Effector memory CD8-positive, alpha-beta T cell (primary cell): ENCODE data around the gene TBC1D10B.

Experiments used
- ATAC-seq: fragments of 150-1000 bp; cut with Tn5 transposase; replicated peaks from 2 replicates; pipeline ENCODE4 v1.10.0; 2021; ENCODE audit warnings: mild to moderate bottlenecking, moderate library complexity
- DNase-seq, 3 experiments: peaks; one replicate each; pipeline ENCODE4 v3.0.0; 2021
- H3K27ac Mint-ChIP-seq, 2 donors: one replicate each; pipeline ENCODE4 v1.8.0; 2022; ENCODE audit warnings: mild to moderate bottlenecking in 2 of 2, mixed read lengths in 2 of 2, moderate library complexity in 2 of 2
- H3K27me3 Mint-ChIP-seq, 2 donors: one replicate each; pipeline ENCODE4 v1.8.0; 2022; ENCODE audit warnings: mixed read lengths in 2 of 2
- H3K36me3 Mint-ChIP-seq: one replicate; pipeline ENCODE4 v1.8.0; 2022; ENCODE audit warnings: mild to moderate bottlenecking, moderate library complexity, mixed read lengths; ENCODE audit not compliant: insufficient read depth
- H3K4me1 Mint-ChIP-seq, 2 donors: one replicate each; pipeline ENCODE4 v1.8.0; 2022; ENCODE audit warnings: low read depth in 2 of 2, mixed read lengths in 2 of 2
- H3K4me3 Mint-ChIP-seq, 2 donors: one replicate each; pipeline ENCODE4 v1.8.0; 2022; ENCODE audit warnings: mild to moderate bottlenecking in 2 of 2, mixed read lengths in 2 of 2, moderate library complexity in 2 of 2
- H3K9me3 Mint-ChIP-seq, 2 donors: one replicate each; pipeline ENCODE4 v1.8.0; 2022; ENCODE audit warnings: mixed read lengths in 2 of 2

TBC1D10B gene

DNA sequence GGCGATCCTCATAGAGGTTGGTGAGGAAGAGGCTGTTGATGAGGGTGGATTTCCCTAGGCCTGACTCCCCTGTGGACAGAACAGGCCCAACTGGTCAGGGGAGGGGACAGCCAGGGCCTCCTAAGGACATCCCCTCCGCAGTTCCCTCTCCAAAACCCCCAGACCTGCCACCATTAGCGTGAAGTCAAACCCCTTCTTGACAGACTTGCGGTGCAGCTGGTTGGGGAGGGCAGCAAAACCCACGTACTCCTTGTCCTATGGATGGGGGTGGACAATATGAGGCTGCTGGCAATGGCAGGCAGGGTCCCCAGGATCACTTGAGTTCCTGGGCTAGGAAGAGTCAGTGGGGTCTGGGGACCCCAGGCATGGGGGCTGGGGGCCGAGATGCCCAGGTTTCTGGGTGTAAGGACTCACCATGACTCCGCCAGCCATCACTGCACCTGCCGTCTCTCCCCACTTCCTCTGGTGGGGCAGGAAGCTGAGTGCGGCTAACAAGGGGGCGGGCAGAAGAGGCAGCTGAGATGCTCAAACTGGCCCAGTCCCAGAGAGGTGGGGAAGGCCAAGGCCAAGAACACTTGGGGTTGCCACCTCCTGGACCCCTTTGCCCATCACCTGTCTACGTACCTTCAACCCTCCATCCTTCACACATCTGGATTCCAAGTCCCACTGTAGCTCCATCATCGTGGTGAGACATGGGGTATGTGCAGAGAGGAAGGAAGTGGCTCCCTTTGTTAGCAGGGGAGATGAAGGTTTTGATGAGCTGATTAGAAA lies 12.0 kb upstream of the TBC1D10B start, which contains the start of gene SEPTIN1:
SEPTIN1 (minus strand) TSS at position 451 of the 771 bp plus-strand sequence; CDS start at position 432, 19 bp downstream.
- peaks cover 29% of the 10 kb centered on the region for H3K36me3 Mint-ChIP-seq
- H3K4me1 Mint-ChIP-seq = peaks cover 50 to 59% of the 10 kb centered on the region in 2 donors
- ATAC-seq = peak; percentile 42
- peak within 1 kb of the TSS; percentile 97 to 100 for H3K4me3 Mint-ChIP-seq
- DNase-seq = peak; percentile 67 to 75 (median 71)
- no peaks in the 10 kb centered on the region for H3K27me3 Mint-ChIP-seq
- H3K9me3 Mint-ChIP-seq = no peaks in the 10 kb centered on the region
- peak within 1 kb of the TSS; percentile 97 to 100 for H3K27ac Mint-ChIP-seq

DNA sequence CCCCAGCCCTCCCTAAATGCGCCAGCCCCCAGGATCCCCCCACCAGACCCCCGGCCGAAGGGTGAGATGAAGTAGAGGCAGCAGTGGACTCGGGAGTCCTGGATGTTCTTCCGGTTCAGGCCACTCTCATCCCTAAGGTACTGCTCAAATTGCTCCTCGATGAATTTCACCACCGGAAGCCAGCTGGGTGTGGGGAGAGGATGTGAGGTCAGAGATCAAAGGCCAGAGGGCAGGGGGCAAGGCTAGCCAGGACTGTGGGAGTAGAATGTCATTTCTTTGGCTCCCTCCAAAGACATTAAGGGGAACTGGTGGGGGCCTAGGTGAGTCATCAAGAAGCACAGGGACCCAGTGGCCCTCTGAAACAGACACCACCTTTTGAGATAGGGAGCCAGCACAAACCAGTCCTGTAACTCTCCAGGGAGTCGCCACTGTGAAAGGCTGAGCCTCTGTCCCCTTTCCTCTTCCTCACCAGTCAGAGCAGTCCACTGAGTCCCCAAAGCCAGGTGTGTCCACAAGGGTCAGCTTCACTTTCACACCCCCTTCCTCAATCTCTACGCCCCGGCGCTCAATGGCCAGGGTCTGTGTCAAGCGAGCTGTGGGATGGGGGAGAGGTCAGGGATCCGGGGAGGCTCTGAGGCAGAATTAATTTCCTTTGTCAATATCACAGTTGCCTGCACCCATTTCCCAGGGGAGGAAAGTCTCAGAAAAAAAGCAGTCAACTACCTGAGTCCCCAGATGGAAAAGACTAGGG lies 11.2 kb upstream of the TBC1D10B start:
- Mint-ChIP-seq H3K27me3 (no peaks in the 10 kb centered on the region), H3K4me3 (peak overlapping the region; percentile 97 to 100), H3K4me1 (peaks cover 53 to 63% of the 10 kb centered on the region in 2 donors), H3K9me3 (no peaks in the 10 kb centered on the region), H3K36me3 (peaks cover 29% of the 10 kb centered on the region), H3K27ac (peak overlapping the region; percentile 97 to 100)
- ATAC-seq (no peak), DNase-seq (no peak)

DNA sequence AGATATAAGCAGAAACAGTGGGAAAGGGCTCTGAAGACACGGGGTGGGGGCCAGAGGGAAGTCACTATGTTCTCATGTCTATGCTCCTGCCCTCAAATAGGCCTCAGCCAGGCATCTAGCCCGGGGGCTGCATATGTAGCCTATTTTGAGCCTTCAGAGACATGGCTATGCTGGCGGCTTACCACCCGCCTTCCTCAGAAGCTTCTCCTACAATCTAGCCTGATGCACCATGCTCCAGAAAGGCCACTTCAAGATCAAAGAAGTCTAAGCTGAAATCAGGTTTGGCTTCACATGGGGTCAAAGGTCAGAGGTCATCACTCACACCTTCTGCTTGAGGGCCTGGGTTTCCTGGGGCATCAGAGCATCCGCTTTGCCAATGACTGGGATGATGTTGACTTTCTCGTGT lies 10.5 kb upstream of the TBC1D10B start:
- Mint-ChIP-seq H3K36me3 (peaks cover 29% of the 10 kb centered on the region), H3K27me3 (no peaks in the 10 kb centered on the region), H3K4me1 (peaks cover 53 to 63% of the 10 kb centered on the region in 2 donors), H3K27ac (peak overlapping the region; percentile 97 to 100), H3K9me3 (no peaks in the 10 kb centered on the region), H3K4me3 (peak overlapping the region; percentile 97 to 100)
- DNase-seq (no peak), ATAC-seq (no peak)

DNA sequence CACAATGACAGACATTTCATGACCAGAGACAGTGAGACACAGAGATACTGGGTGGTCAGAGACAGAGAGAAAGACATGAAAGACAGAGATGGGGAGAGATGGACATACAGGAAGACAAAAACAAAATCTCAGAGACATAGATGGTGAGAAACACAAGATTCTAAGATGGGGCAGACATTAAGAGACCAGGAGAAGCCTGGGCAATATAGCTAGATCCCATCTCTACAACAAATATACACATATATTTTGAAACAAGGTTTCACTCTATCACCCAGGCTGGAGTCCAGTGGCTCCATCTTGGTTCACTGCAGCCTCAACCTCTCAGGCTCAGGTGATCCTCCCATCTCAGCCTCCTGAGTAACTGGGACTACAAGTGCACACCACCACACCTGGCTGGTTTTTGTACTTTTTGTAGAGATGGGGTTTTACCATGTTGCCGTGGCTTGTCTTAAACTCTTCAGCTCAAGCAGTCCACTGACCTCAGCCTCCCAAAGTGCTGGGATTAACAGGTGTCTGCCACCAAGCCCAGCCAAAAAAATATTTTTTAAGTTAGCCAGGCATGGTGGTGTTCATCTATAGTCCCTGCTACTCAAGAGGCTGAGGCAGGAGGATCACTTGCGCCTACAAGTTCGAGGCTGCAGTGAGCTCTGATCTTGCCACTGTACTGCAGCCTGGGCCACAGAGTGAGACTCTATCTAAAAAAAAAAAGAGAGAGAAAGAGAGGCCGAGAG lies 9.9 kb upstream of the TBC1D10B start:
- no peak for DNase-seq
- H3K4me3 Mint-ChIP-seq = peak overlapping the region; percentile 97 to 100
- peaks cover 29% of the 10 kb centered on the region for H3K36me3 Mint-ChIP-seq
- no peaks in the 10 kb centered on the region for H3K27me3 Mint-ChIP-seq
- no peaks in the 10 kb centered on the region for H3K9me3 Mint-ChIP-seq
- peaks cover 53 to 63% of the 10 kb centered on the region in 2 donors for H3K4me1 Mint-ChIP-seq
- ATAC-seq = no peak
- H3K27ac Mint-ChIP-seq = peak overlapping the region; percentile 100

DNA sequence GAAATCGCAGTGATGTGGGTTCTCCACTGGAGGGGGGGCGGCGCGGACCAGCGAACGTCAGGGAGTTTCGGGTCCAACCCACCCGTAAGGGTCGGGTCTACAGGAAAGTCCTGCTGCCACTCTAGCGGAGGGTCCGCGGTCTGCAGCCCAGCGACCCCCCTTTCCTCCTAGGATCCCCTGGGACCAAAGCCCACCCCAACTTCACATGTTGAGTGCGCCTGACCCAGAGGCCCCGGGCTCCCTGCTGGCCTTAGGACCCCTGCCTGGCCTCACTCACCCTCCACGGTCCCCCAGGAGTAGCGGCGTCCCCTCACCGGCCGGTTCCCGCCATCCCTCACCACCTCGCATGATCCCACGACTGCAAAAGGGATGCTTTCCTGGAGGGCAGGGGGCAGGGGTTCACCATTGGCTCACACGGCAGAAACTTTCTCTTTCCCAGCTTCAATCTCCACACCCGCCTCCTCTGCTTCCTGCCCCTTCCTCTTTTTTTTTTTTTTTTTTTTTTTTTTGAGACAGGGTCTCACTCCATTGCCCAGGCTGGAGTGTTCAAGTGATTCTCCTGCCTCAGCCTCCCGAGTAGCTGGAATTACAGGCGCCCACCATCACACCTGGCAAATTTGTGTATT lies 9.0 kb upstream of the TBC1D10B start:
- Mint-ChIP-seq H3K4me3 (peak overlapping the region; percentile 97 to 100), H3K36me3 (peaks cover 29% of the 10 kb centered on the region), H3K4me1 (peaks cover 53 to 63% of the 10 kb centered on the region in 2 donors), H3K27me3 (no peaks in the 10 kb centered on the region), H3K9me3 (no peaks in the 10 kb centered on the region), H3K27ac (peak overlapping the region; percentile 100)
- ATAC-seq (no peak), DNase-seq (no peak)

DNA sequence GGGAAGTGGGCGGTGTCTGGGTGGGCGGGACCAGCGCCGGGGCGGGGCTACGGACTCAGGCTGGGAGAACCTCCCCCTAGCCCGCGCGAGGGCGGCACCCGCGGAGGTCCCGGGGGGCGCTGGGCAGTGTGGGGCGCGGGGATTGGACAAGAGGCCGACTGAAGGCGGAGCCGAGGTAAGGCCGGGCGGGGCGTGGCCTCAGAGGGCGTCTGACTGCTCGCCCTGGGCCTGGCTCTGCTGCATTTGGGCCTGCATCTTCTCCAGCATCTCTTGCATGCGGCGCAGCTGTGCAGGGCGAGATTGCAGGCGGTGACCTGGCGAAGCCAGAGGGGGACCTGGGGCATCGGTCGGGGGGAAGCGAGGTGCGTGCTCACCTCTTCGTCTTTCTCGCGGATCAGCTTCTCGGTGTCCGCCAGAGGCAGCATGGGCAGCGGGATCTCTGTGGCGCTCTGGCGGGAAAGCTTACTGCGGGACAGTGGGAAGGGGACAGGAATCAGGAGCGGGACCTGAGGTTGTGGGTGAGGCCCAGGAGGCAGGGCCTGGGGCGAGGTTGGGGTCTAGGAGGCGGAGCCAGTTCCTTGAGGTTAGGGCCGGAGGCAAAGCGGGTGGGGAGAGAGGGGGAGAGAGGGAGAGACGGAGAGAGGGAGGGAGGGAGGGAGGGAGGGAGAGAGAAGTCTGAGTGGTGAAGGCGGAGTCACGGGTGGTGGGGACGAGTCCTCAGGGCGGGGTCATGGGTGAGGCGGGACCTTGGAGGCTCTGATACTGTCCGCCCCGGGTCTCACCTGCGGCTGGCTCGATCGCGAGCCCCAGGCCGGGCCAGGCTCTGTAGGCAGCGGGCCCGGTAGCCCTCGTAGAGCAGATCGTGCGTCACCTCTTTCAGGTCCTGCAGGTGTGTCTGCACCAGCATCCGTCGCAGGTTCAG lies 8.2 kb upstream of the TBC1D10B start:
- DNase-seq (peak; percentile 98), ATAC-seq (peak; percentile 76)
- Mint-ChIP-seq H3K4me3 (peak overlapping the region; percentile 97 to 100), H3K27me3 (no peaks in the 10 kb centered on the region), H3K36me3 (peaks cover 29% of the 10 kb centered on the region), H3K9me3 (no peaks in the 10 kb centered on the region), H3K4me1 (peaks cover 49 to 58% of the 10 kb centered on the region in 2 donors), H3K27ac (peak overlapping the region; percentile 100)

DNA sequence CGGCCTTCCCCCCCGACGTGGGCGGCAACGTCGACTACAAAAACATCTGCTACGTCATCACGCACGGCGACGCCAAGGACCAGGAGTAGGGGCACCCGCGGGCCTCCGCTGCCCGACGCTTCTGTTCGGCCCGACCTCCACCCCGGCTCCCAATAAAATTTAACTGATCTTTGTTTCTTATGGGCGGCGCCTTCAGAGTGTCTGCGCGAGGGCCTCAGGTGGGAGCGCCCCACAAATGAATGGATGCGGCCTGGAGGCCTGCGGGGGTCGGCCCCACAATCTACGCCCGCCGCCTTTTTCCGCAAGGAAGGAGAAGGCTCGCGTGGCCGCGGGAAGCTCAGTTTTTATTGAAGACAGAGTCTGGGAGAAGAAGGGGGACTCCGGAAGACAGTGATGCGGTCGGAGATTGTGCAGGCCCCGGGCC lies 7.5 kb upstream of the TBC1D10B start:
- Mint-ChIP-seq H3K4me3 (peak overlapping the region; percentile 97 to 100), H3K27me3 (no peaks in the 10 kb centered on the region), H3K9me3 (no peaks in the 10 kb centered on the region), H3K36me3 (peaks cover 29% of the 10 kb centered on the region), H3K4me1 (peaks cover 42 to 54% of the 10 kb centered on the region in 2 donors), H3K27ac (peak overlapping the region; percentile 100)
- DNase-seq (peak; percentile 83 to 86 (median 83)), ATAC-seq (peak; percentile 44)

DNA sequence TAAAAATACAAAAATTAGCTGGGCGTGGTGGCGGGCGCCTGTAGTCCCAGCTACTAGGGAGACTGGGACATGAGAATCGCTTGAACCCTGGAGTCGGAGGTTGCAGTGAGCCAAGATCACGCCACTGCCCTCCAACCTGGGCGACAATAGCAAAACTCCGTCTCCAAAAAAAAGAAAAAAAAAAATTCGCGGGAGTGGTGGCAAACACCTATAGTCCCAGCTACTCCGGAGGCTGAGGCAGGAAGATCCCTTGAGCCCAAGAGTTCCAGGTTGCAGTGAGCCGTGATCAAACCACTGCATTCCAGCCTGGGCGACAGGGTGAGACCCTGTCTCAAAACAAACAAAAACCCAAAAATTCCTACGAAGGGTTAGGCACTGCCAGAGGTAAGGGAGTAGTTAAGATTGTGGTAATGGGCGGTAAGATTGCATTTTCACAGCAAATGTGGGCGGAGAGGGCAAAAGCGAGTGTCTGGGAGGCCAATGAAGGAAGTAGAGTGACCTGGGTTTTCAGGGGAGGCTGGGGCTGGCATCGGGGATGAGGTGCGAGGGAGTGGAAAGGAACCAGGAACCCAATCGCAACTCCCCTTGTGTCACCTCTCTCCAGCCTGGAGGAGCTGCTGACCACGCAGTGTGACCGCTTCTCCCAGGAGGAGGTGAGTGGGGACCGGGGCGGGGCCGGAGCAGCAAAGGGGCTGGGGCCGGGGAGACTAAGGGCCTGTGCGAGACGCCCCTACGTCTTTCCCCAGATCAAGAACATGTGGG lies 6.9 kb upstream of the TBC1D10B start:
- Mint-ChIP-seq H3K27ac (peak overlapping the region; percentile 100), H3K36me3 (peaks cover 25% of the 10 kb centered on the region), H3K4me3 (peak overlapping the region; percentile 97 to 100), H3K9me3 (no peaks in the 10 kb centered on the region), H3K4me1 (peaks cover 37 to 51% of the 10 kb centered on the region in 2 donors), H3K27me3 (no peaks in the 10 kb centered on the region)
- DNase-seq (no peak), ATAC-seq (no peak)

DNA sequence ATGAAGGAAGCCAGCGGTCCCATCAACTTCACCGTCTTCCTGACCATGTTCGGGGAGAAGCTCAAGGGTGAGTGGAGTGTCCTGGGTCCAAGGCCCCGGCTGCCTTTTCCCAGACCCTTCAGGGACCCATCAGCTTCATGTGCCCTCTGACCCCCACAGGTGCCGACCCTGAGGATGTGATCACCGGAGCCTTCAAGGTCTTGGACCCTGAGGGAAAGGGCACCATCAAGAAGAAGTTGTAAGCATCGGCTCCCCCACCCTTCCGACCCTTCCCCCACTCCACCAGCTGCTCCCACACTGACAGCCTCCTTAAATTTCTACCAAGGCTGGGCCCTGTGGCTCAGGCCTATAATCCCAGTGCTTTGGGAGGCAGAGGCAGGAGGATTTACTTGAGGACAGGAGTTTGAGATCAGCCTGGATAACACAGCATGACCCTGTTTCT lies 6.2 kb upstream of the TBC1D10B start:
- H3K27ac Mint-ChIP-seq = peak overlapping the region; percentile 100
- no peaks in the 10 kb centered on the region for H3K27me3 Mint-ChIP-seq
- ATAC-seq = no peak
- H3K9me3 Mint-ChIP-seq = no peaks in the 10 kb centered on the region
- DNase-seq = no peak
- H3K4me1 Mint-ChIP-seq = peaks cover 44 to 50% of the 10 kb centered on the region in 2 donors
- H3K36me3 Mint-ChIP-seq = peaks cover 24% of the 10 kb centered on the region
- peak overlapping the region in 1 of 2 donors; percentile 100 for H3K4me3 Mint-ChIP-seq

DNA sequence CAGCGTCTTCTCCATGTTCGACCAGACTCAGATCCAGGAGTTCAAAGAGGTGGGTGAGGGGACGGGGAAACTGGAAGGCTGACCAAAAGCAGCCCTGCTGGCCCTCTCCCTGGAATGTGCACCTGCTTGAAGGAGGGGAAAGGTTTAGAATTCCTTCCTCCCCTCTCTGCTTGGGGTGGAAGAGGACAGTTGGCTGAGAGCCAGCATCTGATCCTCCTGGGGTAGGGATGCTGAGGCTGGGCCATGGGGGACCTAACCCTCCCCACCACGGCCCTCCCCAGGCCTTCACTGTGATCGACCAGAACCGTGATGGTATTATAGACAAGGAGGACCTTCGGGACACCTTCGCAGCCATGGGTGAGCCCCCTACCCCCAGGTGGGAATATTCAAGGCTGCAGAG lies 5.6 kb upstream of the TBC1D10B start:
- H3K27me3 Mint-ChIP-seq = no peaks in the 10 kb centered on the region
- peak overlapping the region in 1 of 2 donors; percentile 14 for H3K4me3 Mint-ChIP-seq
- peaks cover 45 to 50% of the 10 kb centered on the region in 2 donors for H3K4me1 Mint-ChIP-seq
- no peaks in the 10 kb centered on the region for H3K9me3 Mint-ChIP-seq
- ATAC-seq (no peak), DNase-seq (no peak)
- peak overlapping the region; percentile 19 to 79 for H3K27ac Mint-ChIP-seq
- peaks cover 25% of the 10 kb centered on the region for H3K36me3 Mint-ChIP-seq

DNA sequence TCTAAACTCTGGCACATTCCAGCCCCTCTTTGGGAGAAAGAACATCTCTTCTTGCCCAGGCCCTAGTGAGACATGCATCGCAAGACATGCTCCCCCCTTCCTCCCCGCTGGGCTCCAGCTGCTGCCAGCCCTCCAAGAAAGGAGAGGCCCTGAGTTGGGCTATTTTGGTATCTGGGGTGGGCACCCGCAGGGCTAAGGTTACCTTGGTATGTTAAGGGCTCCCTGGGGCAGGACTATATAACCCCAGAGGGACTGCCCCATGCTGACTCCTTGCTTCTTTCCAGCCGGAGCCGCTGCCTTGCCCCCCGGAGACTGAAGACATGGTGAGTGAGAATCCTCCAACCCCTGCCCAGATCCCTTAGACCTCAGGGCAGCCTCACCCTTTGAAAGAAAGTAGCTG lies 4.2 kb upstream of the TBC1D10B start, which contains the start of gene MYL11:
MYL11 (plus strand) TSS at position 265 of the 400 bp plus-strand sequence; CDS start at position 321, 56 bp downstream.
- ATAC-seq = no peak
- Mint-ChIP-seq H3K36me3 (peaks cover 28% of the 10 kb centered on the region), H3K9me3 (no peaks in the 10 kb centered on the region), H3K27ac (peak within 1 kb of the TSS; percentile 19 to 79), H3K4me1 (peaks cover 33 to 37% of the 10 kb centered on the region in 2 donors), H3K27me3 (no peaks in the 10 kb centered on the region), H3K4me3 (no peak within 1 kb of the TSS)
- no peak for DNase-seq
